ENCODE data around the gene MEAF6. TPM values are rescaled to one million over a fixed set of nuclear protein-coding genes. Genes with fewer than 3 reads are reported as not detected.

The MEAF6 gene
- polyA plus RNA-seq, 1 donor from 2014 or later: 151 TPM

- H3K27ac Mint-ChIP-seq: peak overlapping the region in 1 of 3 donors; percentile 27
- H3K4me3 Mint-ChIP-seq: no peak overlapping the region
- H3K4me1 Mint-ChIP-seq: peaks cover 4 to 5% (median 5%) of the 10 kb centered on the region in 3 donors
- no peaks in the 10 kb centered on the region for H3K36me3 Mint-ChIP-seq
- H3K27me3 Mint-ChIP-seq: no peaks in the 10 kb centered on the region
- no peaks in the 10 kb centered on the region for H3K9me3 Mint-ChIP-seq
Observed at GRCh38 chr1:37458551-37458950, 56.0 kb downstream of the MEAF6 start.

- no peak overlapping the region for H3K27ac Mint-ChIP-seq
- no peaks in the 10 kb centered on the region for H3K27me3 Mint-ChIP-seq
- H3K4me3 Mint-ChIP-seq: no peak overlapping the region
- no peaks in the 10 kb centered on the region for H3K9me3 Mint-ChIP-seq
- no peaks in the 10 kb centered on the region for H3K36me3 Mint-ChIP-seq
- peaks cover 4 to 5% (median 5%) of the 10 kb centered on the region in 3 donors for H3K4me1 Mint-ChIP-seq
Observed at GRCh38 chr1:37456614-37457013, 58.0 kb downstream of the MEAF6 start.

- Mint-ChIP-seq H3K4me3 (no peak overlapping the region), H3K4me1 (peaks cover 4 to 5% (median 5%) of the 10 kb centered on the region in 3 donors), H3K27me3 (no peaks in the 10 kb centered on the region), H3K36me3 (no peaks in the 10 kb centered on the region), H3K9me3 (no peaks in the 10 kb centered on the region), H3K27ac (no peak overlapping the region)
Observed at GRCh38 chr1:37455516-37455915, 59.0 kb downstream of the MEAF6 start.

- Mint-ChIP-seq H3K27me3 (peaks cover 2% of the 10 kb centered on the region), H3K9me3 (no peaks in the 10 kb centered on the region)
Observed at GRCh38 chr1:37453647-37454046, 60.9 kb downstream of the MEAF6 start.

GRCh38 chr1:37452416-37452815 is 62.1 kb downstream of the MEAF6 start:
- Mint-ChIP-seq H3K36me3 (no peaks in the 10 kb centered on the region), H3K4me1 (peaks cover 5 to 12% (median 5%) of the 10 kb centered on the region in 3 donors), H3K27ac (no peak overlapping the region), H3K4me3 (no peak overlapping the region), H3K9me3 (no peaks in the 10 kb centered on the region), H3K27me3 (peaks cover 7% of the 10 kb centered on the region)

More at GRCh38 chr1:37453647-37454046, 60.9 kb downstream of the MEAF6 start:
- Mint-ChIP-seq H3K4me3 (no peak overlapping the region), H3K36me3 (no peaks in the 10 kb centered on the region), H3K4me1 (peaks cover 5 to 12% (median 6%) of the 10 kb centered on the region in 3 donors), H3K27ac (no peak overlapping the region)

- H3K27me3 Mint-ChIP-seq: peaks cover 13% of the 10 kb centered on the region
- no peaks in the 10 kb centered on the region for H3K36me3 Mint-ChIP-seq
- no peak overlapping the region for H3K27ac Mint-ChIP-seq
- peaks cover 3 to 11% (median 4%) of the 10 kb centered on the region in 3 donors for H3K4me1 Mint-ChIP-seq
- H3K9me3 Mint-ChIP-seq: no peaks in the 10 kb centered on the region
- H3K4me3 Mint-ChIP-seq: no peak overlapping the region
Observed at GRCh38 chr1:37449936-37450335, 64.6 kb downstream of the MEAF6 start.

- Mint-ChIP-seq H3K36me3 (no peaks in the 10 kb centered on the region), H3K4me1 (peaks cover 0 to 9% (median 2%) of the 10 kb centered on the region in 3 donors), H3K27ac (no peak overlapping the region)
Observed at GRCh38 chr1:37448691-37449417, 65.7 kb downstream of the MEAF6 start.

GRCh38 chr1:37448185-37448584 is 66.4 kb downstream of the MEAF6 start:
- Mint-ChIP-seq H3K36me3 (no peaks in the 10 kb centered on the region), H3K9me3 (no peaks in the 10 kb centered on the region), H3K27ac (no peak overlapping the region), H3K4me1 (peaks cover 0 to 9% (median 2%) of the 10 kb centered on the region in 3 donors), H3K4me3 (no peak overlapping the region), H3K27me3 (peaks cover 18% of the 10 kb centered on the region)

More at GRCh38 chr1:37448691-37449417, 65.7 kb downstream of the MEAF6 start:
- Mint-ChIP-seq H3K9me3 (no peaks in the 10 kb centered on the region), H3K27me3 (peaks cover 17% of the 10 kb centered on the region), H3K4me3 (no peak overlapping the region)

- Mint-ChIP-seq H3K27me3 (peaks cover 19% of the 10 kb centered on the region), H3K27ac (peak overlapping the region in 1 of 3 donors; percentile 13), H3K36me3 (no peaks in the 10 kb centered on the region), H3K4me1 (peaks cover 0 to 9% (median 2%) of the 10 kb centered on the region in 3 donors), H3K4me3 (no peak overlapping the region), H3K9me3 (no peaks in the 10 kb centered on the region)
Observed at GRCh38 chr1:37446874-37447273, 67.7 kb downstream of the MEAF6 start.

- no peaks in the 10 kb centered on the region for H3K36me3 Mint-ChIP-seq
- H3K27me3 Mint-ChIP-seq: peaks cover 18% of the 10 kb centered on the region
- H3K9me3 Mint-ChIP-seq: no peaks in the 10 kb centered on the region
- no peak overlapping the region for H3K4me3 Mint-ChIP-seq
- H3K27ac Mint-ChIP-seq: no peak overlapping the region
- peaks cover 0 to 1% (median 0%) of the 10 kb centered on the region in 3 donors for H3K4me1 Mint-ChIP-seq
Observed at GRCh38 chr1:37442644-37443043, 71.9 kb downstream of the MEAF6 start.

Other genes starting within 250 kb of the MEAF6 start
- gene ZC3H12A, start 40.2 kb downstream of the MEAF6 start, polyA plus RNA-seq: 20.6 TPM
- gene SNIP1, start 39.5 kb upstream of the MEAF6 start, polyA plus RNA-seq: 7.3 TPM
- gene DNALI1, start 42.2 kb upstream of the MEAF6 start, polyA plus RNA-seq: not detected
- 64.4 TPM for gene GNL2, start 81.2 kb upstream of the MEAF6 start, polyA plus RNA-seq
- not detected for gene RSPO1, start 120.1 kb upstream of the MEAF6 start, polyA plus RNA-seq
- gene CDCA8, start 177.8 kb upstream of the MEAF6 start, polyA plus RNA-seq: 1.4 TPM